Stimulated activated CD4-positive, alpha-beta T cell treated with anti-CD3 and anti-CD28 coated beads, TNF-alpha, amount 100 ng/mL, for 4 hours (primary cell): Measurements from ENCODE around the gene RPL4.
A peak's percentile ranks its signal among the peaks of the same experiment; 100 is the strongest.
"Not testable (repeated sequence)": the region's sequence is repeated elsewhere in the genome, so short reads cannot be mapped to it uniquely, and the experiment has no call there.

Experiments
- DNase-seq, 3 experiments: peaks; one replicate each; pipeline ENCODE4 v3.0.0-alpha.2; 2020; ENCODE audit warnings: low read depth in 3 of 3

The RPL4 gene

DNA sequence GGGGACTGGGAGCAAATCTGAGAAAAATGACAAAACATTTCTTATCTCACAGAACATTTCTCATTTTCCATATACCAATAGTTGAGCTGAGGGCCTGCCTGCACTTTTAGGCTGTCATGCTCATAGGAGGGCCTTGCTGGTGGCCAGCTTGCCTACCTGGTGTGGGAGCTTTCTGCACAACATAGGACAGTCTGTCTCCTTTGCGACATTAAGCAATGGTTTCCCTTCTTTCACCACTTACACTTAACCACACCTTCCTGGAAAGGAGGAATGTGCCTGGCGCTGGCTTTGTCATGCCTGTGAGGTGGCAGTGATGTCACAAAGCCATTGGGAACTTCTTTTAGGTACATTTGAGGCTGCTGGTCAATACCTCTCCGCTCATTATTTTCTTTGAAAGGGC is 12.8 kb downstream of the RPL4 start:
- DNase-seq: no peak

DNA sequence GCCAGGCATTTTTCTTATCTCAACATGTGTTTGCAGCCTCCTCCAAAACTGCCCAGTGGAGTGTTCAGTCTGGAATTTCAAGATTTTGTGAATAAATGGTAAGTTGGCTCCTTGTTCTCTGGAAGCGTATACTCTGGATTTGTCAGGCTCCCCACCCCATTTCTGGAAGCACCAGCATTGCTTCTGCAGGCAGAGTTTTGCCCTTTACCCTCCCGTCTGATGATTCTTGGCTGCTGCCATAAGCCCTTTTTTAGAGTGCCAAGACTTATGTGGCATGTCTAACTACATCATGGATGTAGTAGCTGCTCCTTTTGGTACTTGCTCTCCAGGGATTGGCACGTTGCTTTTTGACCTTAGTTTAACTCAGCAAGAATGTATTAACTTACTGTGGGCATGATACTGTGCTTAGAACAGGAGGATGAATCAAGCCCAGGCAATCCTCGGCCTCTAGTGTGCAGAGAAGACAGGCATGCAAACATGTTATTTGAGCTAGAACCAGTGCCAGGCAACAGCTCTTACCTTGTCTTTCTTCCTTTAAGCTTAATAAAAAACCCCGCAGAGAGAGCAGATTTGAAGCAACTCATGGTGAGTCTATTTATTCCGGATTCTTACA is 15.4 kb downstream of the RPL4 start:
- no peak for DNase-seq

DNA sequence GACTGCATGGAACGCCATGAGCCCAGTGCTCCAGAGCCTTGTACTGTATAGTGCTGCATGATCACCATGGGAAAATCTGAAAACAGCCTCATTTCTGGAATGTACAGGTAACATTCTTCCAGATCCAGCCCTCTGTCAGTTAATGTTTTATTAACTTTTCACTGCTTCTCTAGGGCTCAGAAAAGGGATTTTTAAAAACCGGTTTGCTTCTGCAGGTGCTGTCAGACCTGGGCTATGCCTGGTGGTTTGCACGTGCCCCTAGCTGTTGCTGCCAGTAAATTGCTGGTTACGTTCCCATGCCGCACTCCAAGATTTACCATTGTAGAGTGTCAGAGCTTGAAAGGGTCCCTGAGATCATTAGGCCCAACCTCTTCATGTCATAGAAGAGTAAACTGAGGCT is 16.1 kb downstream of the RPL4 start:
- DNase-seq: no peak

- DNase-seq: no peak
Observed at GRCh38 chr15:66486887-66487286, 17.8 kb downstream of the RPL4 start.

DNA sequence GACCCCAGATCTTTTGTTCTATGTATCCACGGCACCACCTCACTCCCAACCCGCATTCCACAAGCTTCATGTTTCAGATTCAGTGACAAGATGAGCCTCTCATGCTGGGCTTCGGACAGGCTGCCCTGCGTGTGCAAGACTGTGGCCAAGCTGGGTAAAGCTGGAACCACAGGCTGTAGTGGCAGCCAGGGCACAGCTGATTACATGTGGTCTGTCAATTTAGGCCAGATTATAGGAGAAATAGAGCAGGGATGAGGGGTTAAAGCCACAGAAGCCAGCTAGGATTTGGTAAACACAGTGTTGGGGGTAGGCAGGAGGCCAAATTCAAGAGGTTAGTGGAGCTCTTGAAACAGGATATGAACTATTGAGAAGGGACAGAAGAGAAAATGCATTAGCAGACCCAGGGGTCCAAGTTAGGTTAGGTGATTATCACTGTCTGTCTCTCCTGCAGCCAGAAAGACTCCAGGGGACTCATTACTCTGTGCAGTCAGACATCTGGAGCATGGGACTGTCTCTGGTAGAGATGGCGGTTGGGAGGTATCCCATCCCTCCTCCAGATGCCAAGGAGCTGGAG is 20.0 kb downstream of the RPL4 start:
- DNase-seq: no peak

DNA sequence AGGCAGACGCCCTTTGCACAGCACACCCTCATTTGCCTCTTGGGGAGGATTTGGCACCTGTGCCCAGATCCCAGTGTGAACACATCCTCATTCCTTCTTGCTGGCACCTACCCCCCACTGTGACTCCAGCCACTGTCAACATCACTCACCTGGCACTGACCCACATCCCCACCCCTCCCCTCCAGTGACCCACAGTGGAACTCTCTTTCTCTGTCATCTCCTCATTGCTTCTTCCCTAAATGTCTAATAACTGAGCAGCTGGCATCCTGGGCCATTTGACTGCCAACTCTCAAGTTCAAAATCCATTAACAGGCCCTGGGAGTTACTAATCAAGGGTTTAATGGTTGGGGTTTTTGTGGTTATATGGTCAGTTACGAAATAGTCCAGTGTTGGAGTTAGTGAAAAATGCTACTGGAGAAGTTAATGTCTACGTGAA is 21.5 kb downstream of the RPL4 start:
- DNase-seq: no peak

DNA sequence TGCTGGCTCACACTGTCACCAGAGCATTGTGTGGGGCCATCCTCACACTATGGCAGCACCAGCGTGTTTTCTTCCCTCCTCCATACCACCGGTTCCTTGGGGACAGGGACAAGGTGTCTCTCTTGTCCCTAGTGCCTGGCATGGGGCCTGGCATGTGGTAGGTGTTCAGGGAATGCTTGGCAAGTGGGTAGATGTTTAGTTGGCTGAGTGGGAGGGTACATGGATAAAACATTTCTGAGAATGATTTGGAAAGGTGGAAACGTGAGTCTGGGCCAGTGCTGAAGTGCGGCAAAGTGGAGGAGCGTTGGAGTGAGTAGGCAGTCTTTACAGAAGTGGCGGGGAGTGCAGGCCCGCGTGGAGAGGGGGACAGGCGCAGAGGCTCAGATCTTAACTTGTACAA is 22.1 kb downstream of the RPL4 start:
- DNase-seq: no peak

GRCh38 chr15:66481107-66481856 is 23.4 kb downstream of the RPL4 start:
- DNase-seq: no peak

DNA sequence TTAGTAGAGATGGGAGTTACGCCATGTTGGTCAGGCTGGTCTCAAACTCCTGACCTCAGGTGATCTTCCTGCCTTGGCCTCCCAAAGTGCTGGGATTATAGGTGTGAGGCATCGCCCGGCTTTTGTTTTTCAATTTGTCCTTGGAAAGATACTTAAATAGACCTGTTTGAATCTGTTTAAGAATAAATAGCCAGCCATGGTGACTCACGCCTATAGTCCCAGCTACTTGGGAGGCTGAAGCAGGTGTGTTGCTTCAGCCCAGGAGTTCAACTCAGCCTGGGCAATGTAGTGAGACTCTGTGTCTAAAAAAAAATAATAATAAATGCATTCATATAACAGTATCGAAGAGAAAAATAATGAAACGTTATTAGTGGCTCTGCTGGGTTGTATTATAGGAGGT is 24.4 kb downstream of the RPL4 start:
- no peak for DNase-seq

DNA sequence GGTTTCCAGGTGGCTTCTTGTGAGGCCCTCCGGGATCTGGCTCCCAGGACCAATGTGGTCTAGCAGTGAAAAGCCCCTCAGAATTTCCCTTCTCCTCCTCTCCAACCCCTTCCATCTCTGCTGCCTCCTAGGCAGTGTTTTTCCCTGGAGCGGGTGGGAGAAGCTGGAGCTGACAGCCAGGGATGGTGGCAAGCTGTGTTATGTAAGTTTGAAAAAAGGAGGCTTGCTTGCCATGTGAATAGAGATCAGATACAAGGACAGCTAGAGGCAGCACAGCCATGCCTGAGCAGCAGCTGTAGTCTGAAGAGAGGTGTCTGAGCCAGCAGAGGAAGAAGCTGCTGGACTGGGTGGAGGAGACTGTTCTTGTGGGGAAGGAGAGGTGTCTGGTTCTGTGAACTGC is 27.6 kb downstream of the RPL4 start:
- no peak for DNase-seq

DNA sequence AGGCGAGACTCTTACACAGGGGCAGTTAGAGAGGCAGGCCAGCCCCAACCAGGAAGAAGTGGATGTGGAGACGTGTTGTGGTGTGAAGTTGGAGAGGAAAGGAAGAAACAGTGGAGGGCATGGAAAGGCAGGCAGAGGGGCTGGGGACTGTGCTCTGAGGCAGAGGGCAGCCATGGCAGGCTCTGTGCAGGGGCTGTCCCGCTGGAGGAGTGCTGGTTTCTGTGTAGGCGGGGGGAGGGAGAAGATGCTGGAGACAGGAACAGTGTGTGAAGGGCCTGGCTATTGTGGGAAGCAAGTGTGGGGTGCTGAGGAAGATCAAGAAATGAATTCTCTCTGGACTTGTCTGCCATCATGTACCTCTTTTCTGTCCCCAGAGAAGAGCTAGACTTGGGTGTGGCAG is 28.1 kb downstream of the RPL4 start:
- no peak for DNase-seq

GRCh38 chr15:66474963-66475362 is 29.7 kb downstream of the RPL4 start:
- no peak for DNase-seq

DNA sequence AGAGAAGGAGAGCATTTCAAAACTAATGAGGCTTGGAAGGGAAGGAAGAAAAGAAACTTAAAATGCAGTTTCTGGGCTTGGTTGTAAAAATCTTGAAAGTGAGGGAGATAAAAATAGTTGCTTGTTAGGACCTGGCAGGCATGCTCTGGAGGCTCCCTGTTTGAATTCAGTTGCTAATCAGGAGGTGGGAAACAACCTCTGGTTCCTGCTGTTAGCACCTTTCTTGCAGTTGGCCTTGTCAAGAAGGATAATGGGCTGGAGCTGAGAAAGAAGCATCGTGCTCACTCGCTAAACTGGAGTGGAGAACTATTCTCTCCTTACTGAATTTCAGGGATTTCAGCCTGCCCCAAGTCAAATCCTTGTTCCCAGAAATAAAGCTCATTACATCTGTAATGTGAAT is 30.5 kb downstream of the RPL4 start:
- no peak for DNase-seq

- peak in 1 of 3 experiments; percentile 13 for DNase-seq
Observed at GRCh38 chr15:66472176-66472999, 32.3 kb downstream of the RPL4 start.

- not testable (repeated sequence) for DNase-seq
Observed at GRCh38 chr15:66470825-66471224, 33.8 kb downstream of the RPL4 start.

- not testable (repeated sequence) for DNase-seq
Observed at GRCh38 chr15:66467162-66468040, 37.3 kb downstream of the RPL4 start.

GRCh38 chr15:66465294-66465693 is 39.4 kb downstream of the RPL4 start:
- not testable (repeated sequence) for DNase-seq

DNA sequence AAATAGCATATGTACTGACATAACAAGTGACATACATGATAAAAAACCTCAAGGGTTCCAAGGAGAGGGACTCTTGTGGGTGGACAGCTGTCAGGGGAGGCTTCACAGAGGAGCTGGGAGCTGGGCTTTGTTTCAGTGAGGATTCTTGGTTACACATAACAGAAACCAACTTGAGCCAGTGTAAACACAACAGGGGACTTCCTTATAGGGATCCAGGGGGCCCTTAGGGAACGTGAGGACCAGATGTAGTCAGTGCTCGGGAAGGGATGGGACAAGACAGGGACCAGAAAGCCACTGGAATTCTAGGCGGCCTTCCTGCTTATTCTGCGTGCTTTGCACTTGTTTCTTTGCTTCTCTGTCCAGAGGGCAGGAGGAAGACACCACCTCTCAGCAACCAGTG is 42.0 kb downstream of the RPL4 start:
- DNase-seq: no peak

GRCh38 chr15:66461917-66462316 is 42.7 kb downstream of the RPL4 start:
- no peak for DNase-seq

- DNase-seq: not testable (repeated sequence)
Observed at GRCh38 chr15:66461294-66461693, 43.4 kb downstream of the RPL4 start.
